Ishikawa (cell line): Measurements from ENCODE around the gene CELSR1.

Source experiments
- CEBPB ChIP-seq: IDR thresholded peaks from 2 replicates; pipeline ENCODE4 v1.6.1; 2012
- EP300 ChIP-seq: IDR thresholded peaks from 2 replicates; pipeline ENCODE4 v1.6.1; 2012; ENCODE audit warnings: borderline replicate concordance
- FOXM1 ChIP-seq: IDR thresholded peaks from 2 replicates; pipeline ENCODE4 v1.6.1; 2012; ENCODE audit warnings: low read depth, borderline replicate concordance
- TAF1 ChIP-seq: IDR thresholded peaks from 2 replicates; pipeline ENCODE4 v1.6.1; 2012; ENCODE audit warnings: low read depth, mild to moderate bottlenecking
- TCF12 ChIP-seq: IDR thresholded peaks from 2 replicates; pipeline ENCODE4 v1.6.1; 2012; ENCODE audit warnings: low read depth

DNA sequence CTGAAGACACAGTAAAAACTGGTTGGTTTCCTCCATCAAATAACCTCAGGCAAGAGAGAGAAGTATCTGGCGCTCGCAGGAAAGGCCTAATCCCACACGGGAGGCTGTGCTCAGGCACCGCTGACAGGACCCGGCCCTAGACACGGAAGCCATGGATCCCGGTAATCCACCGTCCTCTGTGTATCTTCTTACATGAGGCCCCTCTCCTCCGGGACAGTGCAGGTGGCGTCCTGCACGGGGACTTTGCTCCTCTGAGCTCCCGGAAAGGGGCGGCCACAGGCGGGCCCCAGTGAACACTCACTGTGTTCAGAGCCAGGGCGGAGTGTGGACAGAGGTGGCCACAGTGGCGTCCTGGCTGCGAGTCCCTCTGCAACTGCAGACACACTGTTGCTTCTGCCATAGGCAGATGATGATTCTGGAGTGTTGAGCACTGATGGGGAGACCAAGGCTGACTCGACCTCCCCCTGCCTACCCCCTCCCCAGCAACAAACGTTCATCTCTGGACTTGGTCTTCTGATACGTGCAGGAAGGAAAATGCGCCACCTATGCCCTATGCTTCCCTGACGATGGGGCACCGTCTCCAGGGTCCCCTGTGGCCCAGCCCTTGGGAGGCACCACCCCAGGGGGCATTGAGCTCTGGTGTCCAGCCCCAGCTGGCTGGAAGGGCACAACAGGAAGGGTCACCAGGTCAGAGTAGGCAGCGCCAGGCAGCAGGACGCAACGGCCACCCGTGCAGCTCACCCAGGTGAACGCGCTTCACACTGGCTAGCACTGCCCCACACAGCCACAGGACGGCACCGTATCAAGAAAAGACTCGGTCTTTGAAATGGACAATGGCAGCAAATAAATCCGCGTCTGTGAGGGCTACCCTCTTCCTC is 106.2 kb downstream of the CELSR1 start:
- no peak for TF ChIP-seq EP300
- no peak for TF ChIP-seq FOXM1
- TF ChIP-seq TCF12 = no peak
- no peak for TF ChIP-seq CEBPB
- TF ChIP-seq TAF1 = no peak
